DND-41 (cell line): ENCODE measurements around the gene KRTAP5-1.

ENCODE experiments used
- EZH2 ChIP-seq: IDR thresholded peaks from 3 replicates; pipeline ENCODE4 v1.6.1; 2012; ENCODE audit warnings: borderline replicate concordance, low read depth, mild to moderate bottlenecking, moderate library complexity, low read length, inconsistent platforms; ENCODE audit not compliant: severe bottlenecking
- TF ChIP-seq, protein P1 (sequence below): IDR thresholded peaks from 2 replicates; pipeline ENCODE4 v1.5.1; 2012; ENCODE audit warnings: borderline replicate concordance, low read length, moderate library complexity, mild to moderate bottlenecking; ENCODE audit not compliant: poor library complexity, severe bottlenecking; ENCODE audit errors: extremely low read depth

DNA sequence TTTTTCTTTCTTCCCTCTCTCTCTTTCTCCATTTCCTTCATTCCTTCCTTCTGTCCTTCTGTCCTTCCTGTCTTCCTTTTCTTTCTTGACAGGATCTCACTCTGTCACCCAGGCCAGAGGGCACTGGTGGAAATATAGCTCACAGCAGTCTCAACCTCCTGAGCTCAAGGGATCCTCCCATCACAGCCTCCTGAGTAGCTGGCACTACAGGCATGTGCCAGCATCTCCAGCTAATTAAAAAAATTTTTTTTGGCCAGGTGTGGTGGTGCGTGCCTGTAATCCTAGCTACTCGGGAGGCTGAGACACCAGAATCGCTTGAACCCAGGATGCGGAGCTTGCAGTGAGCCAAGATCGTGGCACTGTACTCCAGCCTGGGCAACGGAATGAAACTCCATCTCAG, 8.3 kb downstream of the KRTAP5-1 start:
- TF ChIP-seq, protein P1, sequence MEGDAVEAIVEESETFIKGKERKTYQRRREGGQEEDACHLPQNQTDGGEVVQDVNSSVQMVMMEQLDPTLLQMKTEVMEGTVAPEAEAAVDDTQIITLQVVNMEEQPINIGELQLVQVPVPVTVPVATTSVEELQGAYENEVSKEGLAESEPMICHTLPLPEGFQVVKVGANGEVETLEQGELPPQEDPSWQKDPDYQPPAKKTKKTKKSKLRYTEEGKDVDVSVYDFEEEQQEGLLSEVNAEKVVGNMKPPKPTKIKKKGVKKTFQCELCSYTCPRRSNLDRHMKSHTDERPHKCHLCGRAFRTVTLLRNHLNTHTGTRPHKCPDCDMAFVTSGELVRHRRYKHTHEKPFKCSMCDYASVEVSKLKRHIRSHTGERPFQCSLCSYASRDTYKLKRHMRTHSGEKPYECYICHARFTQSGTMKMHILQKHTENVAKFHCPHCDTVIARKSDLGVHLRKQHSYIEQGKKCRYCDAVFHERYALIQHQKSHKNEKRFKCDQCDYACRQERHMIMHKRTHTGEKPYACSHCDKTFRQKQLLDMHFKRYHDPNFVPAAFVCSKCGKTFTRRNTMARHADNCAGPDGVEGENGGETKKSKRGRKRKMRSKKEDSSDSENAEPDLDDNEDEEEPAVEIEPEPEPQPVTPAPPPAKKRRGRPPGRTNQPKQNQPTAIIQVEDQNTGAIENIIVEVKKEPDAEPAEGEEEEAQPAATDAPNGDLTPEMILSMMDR = no peak
- no peak for TF ChIP-seq EZH2
